ENCODE measurements around the gene MYO10.
"Not testable (repeated sequence)": the region's sequence is repeated elsewhere in the genome, so short reads cannot be mapped to it uniquely, and the experiment has no call there.

The MYO10 gene

DNA sequence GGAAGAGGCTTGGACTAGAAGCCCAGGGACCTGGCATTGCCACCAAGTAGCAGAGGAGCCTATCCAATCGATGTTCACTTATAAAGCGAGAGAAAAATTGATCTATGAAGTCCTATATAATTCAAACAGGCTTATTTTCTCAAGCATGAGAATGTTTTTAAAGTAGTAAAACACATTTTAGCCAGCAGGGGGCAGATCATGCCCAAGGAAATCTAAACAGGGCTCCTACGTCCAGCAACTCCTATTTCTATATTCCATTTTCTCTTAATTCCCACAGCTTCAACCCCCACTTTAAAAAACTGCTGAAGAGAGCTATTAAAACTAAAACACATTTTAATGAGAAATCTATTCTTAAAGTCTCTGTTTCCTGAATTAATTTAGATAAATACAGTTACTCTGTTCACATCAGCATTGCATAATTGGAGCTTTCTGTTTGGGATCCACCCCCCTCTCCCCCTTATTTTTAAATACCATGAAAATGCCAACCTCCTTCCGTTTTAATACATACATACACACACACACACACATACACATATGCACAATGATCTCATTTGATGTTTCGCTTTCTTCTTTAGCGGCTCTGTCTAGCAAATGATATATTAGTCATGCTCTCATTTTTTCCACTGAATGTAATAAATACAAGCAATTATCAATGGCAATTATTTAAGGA, 144.9 kb downstream of the MYO10 start:
- H3K4me3 ChIP-seq (ENCODE audit: low read depth, low read length), result no peak overlapping the region

GRCh38 chr5:16788957-16789356, 147.1 kb downstream of the MYO10 start:
- H3K4me3 ChIP-seq (ENCODE audit: low read depth, low read length), result no peak overlapping the region

GRCh38 chr5:16787278-16787677, 148.8 kb downstream of the MYO10 start:
- H3K4me3 ChIP-seq (ENCODE audit: low read depth, low read length), result no peak overlapping the region

GRCh38 chr5:16784843-16785791, 151.0 kb downstream of the MYO10 start:
- no peak overlapping the region for H3K4me3 ChIP-seq (ENCODE audit: low read depth, low read length)

DNA sequence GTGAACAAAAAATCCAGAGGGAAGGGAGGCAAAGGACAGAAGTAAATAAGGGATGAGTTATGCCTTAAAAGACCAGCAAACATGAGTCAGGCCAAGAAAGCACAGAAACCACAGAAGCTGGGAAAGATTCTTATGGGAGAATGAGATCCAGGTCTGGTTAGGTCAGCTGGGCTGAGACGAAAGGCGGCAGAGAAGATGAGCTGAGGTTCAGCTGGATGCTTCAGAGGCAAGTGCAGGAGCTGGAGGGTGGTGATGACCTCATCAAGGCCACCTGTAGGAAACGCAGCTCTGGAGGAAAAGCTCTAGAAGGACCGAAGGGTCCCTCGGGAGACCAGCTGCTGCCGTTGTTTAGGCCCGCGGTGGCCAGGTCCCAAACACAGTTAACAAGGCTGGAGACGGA, 152.0 kb downstream of the MYO10 start:
- no peak overlapping the region for H3K4me3 ChIP-seq (ENCODE audit: low read depth, low read length)

GRCh38 chr5:16781828-16782626, 154.1 kb downstream of the MYO10 start:
- no peak overlapping the region for H3K4me3 ChIP-seq (ENCODE audit: low read depth, low read length)

- no peak overlapping the region for H3K4me3 ChIP-seq (ENCODE audit: low read depth, low read length)
Observed at GRCh38 chr5:16780325-16780724, 155.8 kb downstream of the MYO10 start.

- no peak overlapping the region for H3K4me3 ChIP-seq (ENCODE audit: low read depth, low read length)
Observed at GRCh38 chr5:16777432-16777831, 158.7 kb downstream of the MYO10 start.

DNA sequence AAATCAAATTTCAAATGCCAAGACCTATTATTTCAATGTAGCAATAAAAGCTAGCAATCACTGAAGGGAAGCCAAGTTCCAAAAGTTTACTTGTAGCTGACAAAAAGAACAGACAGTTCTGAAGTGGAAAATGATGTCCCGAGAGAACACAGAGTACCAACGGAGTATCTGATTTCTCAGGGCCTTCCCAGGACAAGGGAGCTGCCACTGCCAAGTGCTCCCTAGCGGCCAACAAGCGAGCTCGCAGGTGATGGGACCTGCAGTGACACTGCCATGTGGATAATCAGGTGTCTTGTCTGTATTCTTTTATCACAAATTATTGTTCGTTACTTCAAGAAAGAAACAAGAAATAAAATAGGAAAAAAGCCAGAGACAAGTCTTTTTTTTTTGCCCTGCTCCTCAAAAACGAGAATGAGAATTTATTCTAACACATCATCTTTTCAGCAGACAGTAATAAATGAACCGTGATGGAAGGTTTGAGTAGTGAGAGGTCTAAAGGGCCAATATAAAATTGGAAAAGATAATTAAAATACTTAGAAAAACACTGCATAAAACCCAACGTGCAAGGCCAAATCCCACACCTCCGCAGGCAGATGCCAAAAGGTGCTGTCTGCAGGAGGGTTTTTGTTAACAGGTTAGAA, 159.4 kb downstream of the MYO10 start:
- no peak overlapping the region for H3K4me3 ChIP-seq (ENCODE audit: low read depth, low read length)

DNA sequence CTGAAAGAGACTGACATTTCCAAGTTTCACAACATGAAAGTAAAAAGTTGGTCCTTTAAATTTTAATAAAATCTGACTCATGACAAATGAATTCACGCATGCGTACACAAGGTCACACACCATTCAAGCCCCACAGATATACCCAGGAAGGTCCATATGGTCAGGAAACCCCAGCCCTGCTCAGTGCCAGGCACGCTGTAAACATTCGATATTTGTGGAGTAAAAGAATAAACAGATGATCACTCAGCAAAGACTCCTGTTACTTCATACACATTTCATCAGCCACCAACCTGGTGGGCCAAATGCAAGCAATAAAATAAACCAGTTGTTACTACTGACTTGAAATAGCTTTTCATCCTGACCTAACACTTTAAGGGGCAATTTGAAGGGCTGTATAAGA, 161.3 kb downstream of the MYO10 start:
- H3K4me3 ChIP-seq (ENCODE audit: low read depth, low read length), result no peak overlapping the region

GRCh38 chr5:16773991-16774390, 162.1 kb downstream of the MYO10 start:
- H3K4me3 ChIP-seq (ENCODE audit: low read depth, low read length), result no peak overlapping the region

GRCh38 chr5:16772556-16772955, 163.5 kb downstream of the MYO10 start:
- no peak overlapping the region for H3K4me3 ChIP-seq (ENCODE audit: low read depth, low read length)

DNA sequence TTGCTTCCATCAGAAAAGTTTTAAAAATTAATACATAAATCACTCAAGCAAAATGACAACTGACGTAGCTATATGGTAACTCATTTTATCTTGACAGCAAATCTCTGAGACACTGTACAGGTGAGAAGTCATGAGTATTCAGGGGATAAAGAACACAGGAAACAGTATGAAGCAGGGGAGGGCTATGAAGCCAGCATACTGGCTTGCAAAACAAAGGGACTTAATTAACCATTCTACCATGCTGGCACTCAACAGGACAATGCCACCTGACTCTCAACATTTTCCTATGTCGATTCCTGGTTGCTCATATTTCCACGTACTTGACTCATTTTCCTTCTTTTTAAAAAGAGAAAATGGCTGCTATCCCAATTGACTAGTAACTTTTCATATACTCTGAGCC, 167.9 kb downstream of the MYO10 start:
- no peak overlapping the region for H3K4me3 ChIP-seq (ENCODE audit: low read depth, low read length)

GRCh38 chr5:16763211-16763610, 172.9 kb downstream of the MYO10 start:
- H3K4me3 ChIP-seq (ENCODE audit: low read depth, low read length), result no peak overlapping the region

GRCh38 chr5:16759147-16759773, 176.8 kb downstream of the MYO10 start:
- H3K4me3 ChIP-seq (ENCODE audit: low read depth, low read length), result no peak overlapping the region

GRCh38 chr5:16757989-16758501, 178.0 kb downstream of the MYO10 start:
- H3K4me3 ChIP-seq (ENCODE audit: low read depth, low read length), result no peak overlapping the region

DNA sequence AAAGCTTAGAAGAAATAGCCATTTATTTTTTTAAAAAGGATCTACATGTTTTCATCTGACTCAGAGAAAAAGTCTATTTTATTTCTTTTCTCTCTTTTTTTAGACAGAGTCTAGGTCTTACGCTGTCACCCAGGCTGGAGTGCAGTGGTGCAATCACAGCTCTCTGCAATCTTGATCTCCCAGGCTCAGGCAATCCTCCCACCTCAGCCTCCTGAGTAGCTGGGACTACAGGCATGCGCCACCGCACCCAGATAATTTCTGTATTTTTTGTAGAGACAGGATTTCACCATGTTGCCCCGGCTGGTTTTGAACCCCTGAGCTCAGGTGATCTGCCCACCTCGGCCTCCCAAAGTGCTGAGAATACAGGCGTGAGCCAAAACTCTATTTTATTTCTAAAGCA, 178.5 kb downstream of the MYO10 start:
- not testable (repeated sequence) for H3K4me3 ChIP-seq (ENCODE audit: low read depth, low read length)

DNA sequence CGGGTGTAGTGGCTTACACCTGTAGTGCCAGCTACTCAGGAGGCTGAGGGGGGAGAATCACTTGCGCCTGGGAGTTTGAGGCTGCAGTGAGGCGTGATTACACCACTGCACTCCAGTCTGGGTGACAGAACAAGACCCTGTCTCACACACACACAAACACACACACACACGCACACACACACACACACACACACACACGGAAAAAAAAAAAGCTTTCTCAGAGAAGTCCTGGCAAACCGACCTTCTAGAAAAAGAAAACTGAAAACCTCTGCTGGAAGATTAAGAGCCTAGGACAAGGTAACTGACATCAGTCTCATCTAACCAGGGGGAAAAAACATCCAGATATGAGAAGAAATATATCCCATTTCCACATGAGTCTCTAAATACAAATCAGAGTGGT, 178.9 kb downstream of the MYO10 start:
- no peak overlapping the region for H3K4me3 ChIP-seq (ENCODE audit: low read depth, low read length)

DNA sequence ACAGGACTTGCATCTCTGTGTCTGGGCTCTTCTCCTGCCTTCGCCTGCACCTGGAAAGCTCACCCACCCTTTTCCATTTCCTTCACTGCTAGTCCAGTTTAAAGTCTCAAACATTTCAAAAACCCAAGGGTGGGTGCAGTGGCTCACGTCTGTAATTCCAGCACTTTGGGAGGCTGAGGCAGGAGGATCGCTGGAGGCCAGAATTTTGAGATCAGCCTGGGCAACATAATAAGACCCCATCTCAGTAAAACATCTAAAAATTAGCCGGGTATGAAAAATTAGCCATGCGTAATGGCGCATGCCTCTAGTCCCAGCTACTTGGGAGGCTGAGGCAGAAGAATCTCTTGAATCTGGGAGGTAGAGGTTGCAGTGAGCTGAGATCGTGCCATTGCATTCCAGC, 179.4 kb downstream of the MYO10 start:
- no peak overlapping the region for H3K4me3 ChIP-seq (ENCODE audit: low read depth, low read length)

DNA sequence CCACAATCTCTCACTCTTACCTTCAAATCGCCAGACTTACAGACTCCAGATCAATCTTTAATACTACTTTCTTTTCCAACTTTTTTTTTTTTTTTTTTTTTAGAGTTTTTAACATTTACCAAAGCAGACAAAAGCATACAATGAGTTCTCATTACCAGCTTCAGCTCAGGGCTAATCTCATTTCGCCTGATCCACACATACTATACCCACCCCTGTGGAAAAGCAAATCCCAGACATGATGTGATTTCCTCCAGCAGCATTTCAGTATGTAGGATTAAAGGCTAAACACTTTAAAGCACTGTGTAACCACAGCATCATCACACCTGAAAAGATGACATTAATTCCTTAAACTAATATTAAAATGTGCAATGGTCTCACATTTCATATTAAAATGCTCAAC, 180.4 kb downstream of the MYO10 start:
- no peak overlapping the region for H3K4me3 ChIP-seq (ENCODE audit: low read depth, low read length)
